AG09309 (cell line): Measurements from ENCODE around the gene PARVG.

ENCODE experiments used
- DNase-seq: peaks from one replicate; pipeline ENCODE4 v3.0.0-alpha.2; 2010; ENCODE audit warnings: low read depth
- H3K4me3 ChIP-seq: 2 replicates; pipeline ENCODE4 v1.5.1; 2011; ENCODE audit warnings: mild to moderate bottlenecking, low read depth, low read length, moderate library complexity; ENCODE audit not compliant: control insufficient read depth
- CTCF ChIP-seq: IDR thresholded peaks from 2 replicates; pipeline ENCODE4 v1.5.1; 2011; ENCODE audit warnings: mild to moderate bottlenecking, low read depth, low read length, inconsistent platforms; ENCODE audit not compliant: insufficient read depth, control insufficient read depth; ENCODE audit errors: missing control alignments

The PARVG gene

GRCh38 chr22:44181912-44182587, 1.3 kb downstream of the PARVG start:
- no peak overlapping the region for H3K4me3 ChIP-seq
- TF ChIP-seq CTCF, result no peak
- DNase-seq, result no peak

GRCh38 chr22:44182588-44183286, 2.0 kb downstream of the PARVG start:
- no peak for DNase-seq
- TF ChIP-seq CTCF, result no peak
- no peak overlapping the region for H3K4me3 ChIP-seq

DNA sequence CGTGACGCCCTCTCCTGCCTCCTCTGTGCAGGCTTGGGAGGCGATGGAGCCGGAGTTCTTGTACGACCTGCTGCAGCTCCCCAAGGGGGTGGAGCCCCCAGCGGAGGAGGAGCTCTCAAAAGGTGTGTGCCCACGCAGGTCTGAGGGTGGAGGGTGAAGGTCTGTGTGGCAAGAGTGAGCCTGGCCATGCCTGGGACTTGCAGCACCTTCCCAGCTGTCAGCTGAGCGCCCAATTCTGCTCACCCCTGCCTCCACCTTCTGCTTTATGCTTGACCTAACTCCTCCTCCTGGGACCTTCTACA, 2.5 kb downstream of the PARVG start:
- no peak overlapping the region for H3K4me3 ChIP-seq
- no peak for DNase-seq
- TF ChIP-seq CTCF, result no peak

GRCh38 chr22:44184006-44184405, 3.3 kb downstream of the PARVG start:
- no peak for TF ChIP-seq CTCF
- no peak overlapping the region for H3K4me3 ChIP-seq
- no peak for DNase-seq

DNA sequence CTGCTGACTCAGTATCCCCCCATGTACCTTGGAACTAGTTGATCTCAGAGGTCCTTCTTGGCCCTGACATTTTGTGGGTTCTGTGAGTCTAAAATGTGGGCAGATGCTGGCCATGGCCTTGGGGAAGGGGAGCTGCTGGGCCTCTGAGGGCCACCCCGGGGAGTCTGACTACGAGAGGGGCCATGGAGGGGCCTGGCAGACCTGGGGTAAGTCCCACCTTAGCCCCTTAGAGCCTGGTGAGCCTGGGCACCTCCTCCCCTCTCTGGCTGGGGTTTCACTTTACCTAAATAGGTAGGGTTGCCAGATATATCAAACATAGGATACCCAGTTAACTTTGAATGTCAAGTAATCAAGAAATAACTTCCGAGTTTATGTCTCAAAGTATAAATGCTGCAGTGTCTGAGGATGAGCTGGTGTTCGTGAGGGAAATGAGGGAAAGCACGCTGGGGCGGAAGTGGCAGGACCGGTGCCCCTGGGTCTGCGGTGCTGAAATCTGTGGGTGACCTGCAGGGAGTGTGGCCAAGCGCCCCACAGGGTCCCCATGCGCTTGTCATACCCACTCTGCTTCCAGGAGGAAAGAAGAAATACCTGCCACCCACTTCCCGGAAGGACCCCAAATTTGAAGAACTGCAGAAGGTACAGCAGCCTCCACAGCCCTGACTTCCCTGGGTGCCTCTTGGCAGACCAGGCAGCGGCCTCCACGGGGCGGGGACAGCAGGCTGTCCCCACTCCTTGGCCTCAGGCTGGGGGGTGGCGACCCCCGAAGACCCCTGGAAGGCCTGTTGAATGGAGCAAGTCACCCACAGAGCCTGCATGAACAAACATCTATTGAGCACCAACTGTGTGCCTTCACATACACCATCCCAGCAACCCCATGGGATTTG, 4.8 kb downstream of the PARVG start:
- DNase-seq, result no peak
- H3K4me3 ChIP-seq, result no peak overlapping the region
- no peak for TF ChIP-seq CTCF

DNA sequence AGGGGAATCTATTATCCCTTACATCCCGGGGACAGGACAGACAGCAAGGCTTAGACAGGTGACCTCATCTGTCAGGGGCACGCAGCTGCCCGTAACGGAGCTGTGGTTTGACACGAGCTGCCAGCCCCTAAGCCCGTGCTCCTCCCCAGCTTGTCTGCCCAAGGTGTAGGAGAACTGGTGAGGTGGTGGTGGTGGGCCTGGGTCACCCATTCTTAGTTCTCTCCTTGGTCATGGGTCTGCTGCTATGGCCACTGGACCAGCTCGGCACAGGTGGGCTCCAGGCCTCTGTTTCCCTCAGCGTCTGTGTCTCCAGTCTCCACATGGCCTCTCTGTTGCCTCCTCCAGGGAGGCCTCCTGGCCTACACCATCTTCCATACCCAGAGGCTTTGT, 5.4 kb downstream of the PARVG start:
- no peak overlapping the region for H3K4me3 ChIP-seq
- no peak for TF ChIP-seq CTCF
- no peak for DNase-seq
